Measurements from ENCODE around the gene TUBA1C. TPM values are rescaled to one million over a fixed set of nuclear protein-coding genes. Genes with fewer than 3 reads are reported as not detected.
"Not testable (repeated sequence)": the region's sequence is repeated elsewhere in the genome, so short reads cannot be mapped to it uniquely, and the experiment has no call there.

Gene TUBA1C
- total RNA-seq, 1 experiment from 2014 or later = 132 TPM

- not testable (repeated sequence) for H2AFZ ChIP-seq (ENCODE audit: low read length); H4K20me1 ChIP-seq (ENCODE audit: insufficient read depth, low read depth, low read length); H3K36me3 ChIP-seq (ENCODE audit: insufficient read depth, low read length); H3K27ac ChIP-seq (ENCODE audit: low read length); H3K4me3 ChIP-seq (ENCODE audit: low read length); H3K9ac ChIP-seq (ENCODE audit: low read length); H3K9me3 ChIP-seq (ENCODE audit: low read length); DNase-seq; H3K4me2 ChIP-seq (ENCODE audit: low read depth, low read length, poor library complexity, severe bottlenecking); H3K27me3 ChIP-seq (ENCODE audit: low read length); H3K9me2 ChIP-seq (replicated peaks; ENCODE audit: insufficient read depth, low read length)
- Histone ChIP-seq H3K4me1 (ENCODE audit: low read length) (peaks cover 17% of the 10 kb centered on the region), H3K79me2 (ENCODE audit: low read length) (peaks cover 14% of the 10 kb centered on the region)
These were observed 55.7 kb downstream of the TUBA1C start for GRCh38 chr12:49320411-49321103.

GRCh38 chr12:49322367-49322707 lies 57.5 kb downstream of the TUBA1C start:
- no peak for DNase-seq
- H3K4me2 ChIP-seq (ENCODE audit: low read depth, low read length, poor library complexity, severe bottlenecking) = peak overlapping the region; percentile 74
- H3K9me3 ChIP-seq (ENCODE audit: low read length) = no peaks in the 10 kb centered on the region
- peak overlapping the region; percentile 74 for H3K9ac ChIP-seq (ENCODE audit: low read length)
- peaks cover 8% of the 10 kb centered on the region; the same call in 1 of the 2 replicates for H3K36me3 ChIP-seq (ENCODE audit: insufficient read depth, low read length)
- peaks cover 17% of the 10 kb centered on the region for H3K4me1 ChIP-seq (ENCODE audit: low read length)
- H4K20me1 ChIP-seq (ENCODE audit: insufficient read depth, low read depth, low read length) = no peaks in the 10 kb centered on the region
- H3K27me3 ChIP-seq (ENCODE audit: low read length) = no peaks in the 10 kb centered on the region
- H3K9me2 ChIP-seq (replicated peaks; ENCODE audit: insufficient read depth, low read length) = no peaks in the 10 kb centered on the region
- H3K4me3 ChIP-seq (ENCODE audit: low read length) = peak overlapping the region; percentile 81
- H2AFZ ChIP-seq (ENCODE audit: low read length) = peak overlapping the region; percentile 87; the same call in 1 of the 2 replicates
- H3K79me2 ChIP-seq (ENCODE audit: low read length) = peaks cover 14% of the 10 kb centered on the region
- no peak overlapping the region for H3K27ac ChIP-seq (ENCODE audit: low read length)

- Histone ChIP-seq H3K4me1 (ENCODE audit: low read length) (peaks cover 17% of the 10 kb centered on the region), H3K9me3 (ENCODE audit: low read length) (no peaks in the 10 kb centered on the region), H3K79me2 (ENCODE audit: low read length) (peaks cover 14% of the 10 kb centered on the region), H3K9ac (ENCODE audit: low read length) (peak within 1 kb of the TSS; percentile 86), H3K4me2 (ENCODE audit: low read depth, low read length, poor library complexity, severe bottlenecking) (peak within 1 kb of the TSS; percentile 94), H3K36me3 (ENCODE audit: insufficient read depth, low read length) (peaks cover 10% of the 10 kb centered on the region; the same call in 1 of the 2 replicates), H3K27ac (ENCODE audit: low read length) (peak within 1 kb of the TSS; percentile 56), H3K27me3 (ENCODE audit: low read length) (no peaks in the 10 kb centered on the region), H4K20me1 (ENCODE audit: insufficient read depth, low read depth, low read length) (no peaks in the 10 kb centered on the region), H2AFZ (ENCODE audit: low read length) (peak within 1 kb of the TSS; percentile 87), H3K9me2 (replicated peaks; ENCODE audit: insufficient read depth, low read length) (no peaks in the 10 kb centered on the region), H3K4me3 (ENCODE audit: low read length) (peak within 1 kb of the TSS; percentile 81)
- DNase-seq = peak; percentile 99
These were observed 58.0 kb downstream of the TUBA1C start, which contains the start of gene TROAP for GRCh38 chr12:49322708-49323523. TROAP (plus strand) TSS chr12:49323255; CDS start chr12:49323609, 354 bp downstream.

GRCh38 chr12:49323524-49324097 lies 58.7 kb downstream of the TUBA1C start:
- H3K9ac ChIP-seq (ENCODE audit: low read length) = peak overlapping the region; percentile 86
- peak overlapping the region; percentile 56 for H3K27ac ChIP-seq (ENCODE audit: low read length)
- peak overlapping the region; percentile 81 for H3K4me3 ChIP-seq (ENCODE audit: low read length)

More at GRCh38 chr12:49323524-49324097, 58.7 kb downstream of the TUBA1C start:
- Histone ChIP-seq H3K36me3 (ENCODE audit: insufficient read depth, low read length) (peaks cover 10% of the 10 kb centered on the region; the same call in 1 of the 2 replicates), H3K9me2 (replicated peaks; ENCODE audit: insufficient read depth, low read length) (no peaks in the 10 kb centered on the region), H3K27me3 (ENCODE audit: low read length) (no peaks in the 10 kb centered on the region), H3K4me2 (ENCODE audit: low read depth, low read length, poor library complexity, severe bottlenecking) (peak overlapping the region; percentile 94), H2AFZ (ENCODE audit: low read length) (peak overlapping the region; percentile 71; the same call in 1 of the 2 replicates), H4K20me1 (ENCODE audit: insufficient read depth, low read depth, low read length) (no peaks in the 10 kb centered on the region), H3K4me1 (ENCODE audit: low read length) (peaks cover 17% of the 10 kb centered on the region), H3K79me2 (ENCODE audit: low read length) (peaks cover 14% of the 10 kb centered on the region), H3K9me3 (ENCODE audit: low read length) (no peaks in the 10 kb centered on the region)
- DNase-seq = no peak

Other genes with a start within 250 kb of the TUBA1C start
- gene PRKAG1, start 246.3 kb upstream of the TUBA1C start, total RNA-seq (2014; rRNA removed; shearing (Covaris generic); ENCODE audit: low replicate concordance) = 35.1 and 47.5 TPM in 2 replicates
- 29.6 and 42.6 TPM in 2 replicates for gene KMT2D, start 204.3 kb upstream of the TUBA1C start, total RNA-seq (2014; rRNA removed; shearing (Covaris generic); ENCODE audit: low replicate concordance)
- 4.1 and 5.1 TPM in 2 replicates for gene RHEBL1, start 195.1 kb upstream of the TUBA1C start, total RNA-seq (2014; rRNA removed; shearing (Covaris generic); ENCODE audit: low replicate concordance)
- 0.26 and 0.36 TPM in 2 replicates for gene DHH, start 170.3 kb upstream of the TUBA1C start, total RNA-seq (2014; rRNA removed; shearing (Covaris generic); ENCODE audit: low replicate concordance)
- gene LMBR1L, start 154.2 kb upstream of the TUBA1C start, total RNA-seq (2014; rRNA removed; shearing (Covaris generic); ENCODE audit: low replicate concordance) = 17.5 and 46.8 TPM in 2 replicates
- 770 and 904 TPM in 2 replicates for gene TUBA1B, start 133.7 kb upstream of the TUBA1C start, total RNA-seq (2014; rRNA removed; shearing (Covaris generic); ENCODE audit: low replicate concordance)
- 126 and 139 TPM in 2 replicates for gene TUBA1A, start 76.0 kb upstream of the TUBA1C start, total RNA-seq (2014; rRNA removed; shearing (Covaris generic); ENCODE audit: low replicate concordance)
- 0.52 TPM in 1 of 2 replicates, not detected in the other for gene PRPH, start 30.1 kb downstream of the TUBA1C start, total RNA-seq (2014; rRNA removed; shearing (Covaris generic); ENCODE audit: low replicate concordance)
- 20.2 and 58.2 TPM in 2 replicates for gene TROAP, start 58.2 kb downstream of the TUBA1C start, total RNA-seq (2014; rRNA removed; shearing (Covaris generic); ENCODE audit: low replicate concordance)
- gene C1QL4, start 72.1 kb downstream of the TUBA1C start, total RNA-seq (2014; rRNA removed; shearing (Covaris generic); ENCODE audit: low replicate concordance) = not detected in 2 replicates
- gene DNAJC22, start 81.8 kb downstream of the TUBA1C start, total RNA-seq (2014; rRNA removed; shearing (Covaris generic); ENCODE audit: low replicate concordance) = not detected in 2 replicates
- 43.5 and 50.7 TPM in 2 replicates for gene SPATS2, start 102.4 kb downstream of the TUBA1C start, total RNA-seq (2014; rRNA removed; shearing (Covaris generic); ENCODE audit: low replicate concordance)

All from Karpas-422 (cell line).